ENCODE measurements around the gene HGF.

GRCh38 chr7:81789406-81790119, 19.7 kb upstream of the HGF start:
- TF ChIP-seq EZH2 (IDR thresholded peaks at IDR 0.05; ENCODE audit: borderline replicate concordance, low read length) (no peak), CTCF (conservative IDR thresholded peaks at IDR 0.05 in 1 of 2, IDR thresholded peaks at IDR 0.05 in 1 of 2; ENCODE audit: extremely low read depth in 1 of 2, insufficient read depth in 1 of 2, low read depth in 1 of 2, low read length in 2 of 2) (no peak)
